Endothelial cell of umbilical vein (primary cell): ENCODE results near the gene ANP32B. TPM values are rescaled to one million over a fixed set of nuclear protein-coding genes. Genes with fewer than 3 reads are reported as not detected.

Source experiments
- BruUV-seq: library from RNA; stranded (reverse); fragments of 400-500 nt; replicated peaks from 2 replicates; lab custom pipeline; 2021; lab: Mats Ljungman, UMichigan
- CTCF ChIA-PET: fragments of 300-600, 350-600 bp; sonication (Branson Sonifier 250); formaldehyde crosslinking; loops from one replicate; lab custom pipeline; 2021; ENCODE audit warnings: antibody characterized with exemption, inconsistent platforms; lab: Charles Lee
- POLR2A ChIA-PET: fragments of 300-600, 350-600 bp; sonication (Branson Sonifier 250); formaldehyde crosslinking; loops from one replicate; lab custom pipeline; 2021; ENCODE audit warnings: antibody characterized with exemption, inconsistent platforms; lab: Charles Lee
- DNase-seq: peaks from one replicate; pipeline ENCODE4 v3.0.0-alpha.2; 2011; ENCODE audit warnings: low read depth, low spot score
- FAIRE-seq: peaks from 2 replicates; lab custom pipeline; 2011; peaks lifted over from hg19 to GRCh38; lab: Jason Lieb, UNC
- H2AFZ ChIP-seq: 2 replicates; pipeline ENCODE4 v1.6.0; 2012; ENCODE audit warnings: low read depth, low read length, control low read depth, inconsistent platforms
- H3K27ac ChIP-seq: 2 replicates; pipeline ENCODE4 v1.5.1; 2011; ENCODE audit warnings: low read depth, mild to moderate bottlenecking, control low read depth, low read length, moderate library complexity; ENCODE audit not compliant: insufficient read depth
- H3K27me3 ChIP-seq, 2 experiments: 2 replicates each; pipeline versions ENCODE4 v1.6.0 to v1.6.1; 2011; ENCODE audit warnings: low read length in 2 of 2, mixed read lengths in 1 of 2; ENCODE audit not compliant: control insufficient read depth in 2 of 2, insufficient read depth in 2 of 2
- H3K36me3 ChIP-seq, 2 experiments: 2 replicates in 1 of 2; 3 replicates in 1 of 2; pipeline ENCODE4 v1.5.1; 2011; ENCODE audit warnings: low read length in 2 of 2, mild to moderate bottlenecking in 1 of 2, moderate library complexity in 1 of 2; ENCODE audit not compliant: control insufficient read depth in 2 of 2, insufficient read depth in 2 of 2; ENCODE audit errors: extremely low read depth in 1 of 2
- H3K4me1 ChIP-seq: 3 replicates; pipeline ENCODE4 v1.5.1; 2011; ENCODE audit warnings: mild to moderate bottlenecking, low read length; ENCODE audit not compliant: control insufficient read depth, insufficient read depth; ENCODE audit errors: extremely low read depth
- H3K4me2 ChIP-seq: 2 replicates; pipeline ENCODE4 v1.6.1; 2011; ENCODE audit warnings: low read length, control low read depth, mixed read lengths; ENCODE audit not compliant: insufficient read depth
- H3K4me3 ChIP-seq, 3 experiments: fragments of 200-600 bp in 1 of 3; sonication (generic), shearing (Covaris generic) in 1 of 3; replicated peaks in 1 of 3; 2 replicates each; pipeline ENCODE4 v1.5.1; 2011 to 2016; ENCODE audit warnings: control low read depth in 3 of 3, low read length in 3 of 3, mild to moderate bottlenecking in 2 of 3, inconsistent platforms in 1 of 3, low read depth in 1 of 3, moderate library complexity in 1 of 3; ENCODE audit not compliant: insufficient read depth in 1 of 3
- H3K79me2 ChIP-seq: 2 replicates; pipeline ENCODE4 v1.6.0; 2012; ENCODE audit warnings: low read length, inconsistent platforms; ENCODE audit not compliant: control insufficient read depth, insufficient read depth
- H3K9ac ChIP-seq: replicated peaks from 2 replicates; pipeline ENCODE3; 2011; ENCODE audit warnings: low read length, control low read depth; ENCODE audit not compliant: insufficient read depth; ENCODE audit errors: extremely low read depth
- H3K9me1 ChIP-seq: replicated peaks from 3 replicates; pipeline ENCODE4 v1.6.0; 2011; ENCODE audit warnings: mild to moderate bottlenecking, low read length; ENCODE audit not compliant: control insufficient read depth, insufficient read depth; ENCODE audit errors: extremely low read depth
- H3K9me3 ChIP-seq: replicated peaks from 2 replicates; pipeline ENCODE4 v1.5.1; 2012; ENCODE audit warnings: low read length, inconsistent platforms; ENCODE audit not compliant: control insufficient read depth, insufficient read depth
- H4K20me1 ChIP-seq: replicated peaks from 2 replicates; pipeline ENCODE3; 2011; ENCODE audit warnings: mild to moderate bottlenecking, low read length; ENCODE audit not compliant: control insufficient read depth, insufficient read depth; ENCODE audit errors: extremely low read depth
- EZH2 ChIP-seq: IDR thresholded peaks from 2 replicates; pipeline ENCODE4 v1.6.1; 2012; ENCODE audit warnings: borderline replicate concordance, low read depth, mild to moderate bottlenecking, moderate library complexity, low read length, inconsistent platforms; ENCODE audit not compliant: severe bottlenecking
- FOS ChIP-seq: IDR thresholded peaks from 2 replicates; pipeline ENCODE4 v1.6.1; 2011; ENCODE audit warnings: mild to moderate bottlenecking, low read length, moderate library complexity, borderline replicate concordance; ENCODE audit not compliant: insufficient read depth
- GATA2 ChIP-seq: IDR thresholded peaks from 2 replicates; pipeline ENCODE4 v1.7.0; 2011; ENCODE audit warnings: low read depth, mild to moderate bottlenecking, moderate library complexity, mixed read lengths, low read length; ENCODE audit not compliant: insufficient read length, insufficient read depth
- JUN ChIP-seq: IDR thresholded peaks from 2 replicates; pipeline ENCODE4 v1.6.1; 2011; ENCODE audit warnings: borderline replicate concordance, low read depth; ENCODE audit not compliant: insufficient read length, insufficient read depth
- MYC ChIP-seq: IDR thresholded peaks from one replicate; pipeline ENCODE4 v1.6.1; 2011; ENCODE audit warnings: mild to moderate bottlenecking, low read depth, low read length
- POLR2A ChIP-seq: IDR thresholded peaks from 2 replicates; pipeline ENCODE4 v1.6.1; 2012; ENCODE audit warnings: low read depth, mild to moderate bottlenecking, control low read depth, low read length
- POLR2AphosphoS5 ChIP-seq: IDR thresholded peaks from 2 replicates; pipeline ENCODE4 v1.6.1; 2012; ENCODE audit warnings: low read depth, mild to moderate bottlenecking, control low read depth, low read length, moderate library complexity; ENCODE audit not compliant: insufficient read depth
- dilution Hi-C: fragments of 300-500 bp; cut with MboI; formaldehyde crosslinking; loops from one replicate; pipeline ENCODE4 v1.15.0; 2019; ENCODE audit warnings: low sequenced_read_pairs; ENCODE audit not compliant: extremely low pct_ligation_motif_present
- intact Hi-C: fragments of 100-400 bp; cut with micrococcal nuclease; formaldehyde crosslinking; loops from one replicate; pipeline ENCODE4 v1.10.0; 2022
- polyA plus RNA-seq, 4 experiments: library from polyadenylated mRNA; depleted of rRNA in 3 of 4; stranded (reverse) in 3 of 4; unstranded in 1 of 4; fragments of >200 nt; gene quantifications; 2 replicates each; pipeline versions ENCODE4 v1.2.1 to v1.2.3, GENCODE V29; 2011 to 2012; ENCODE audit warnings: missing spikeins in 1 of 4
- total RNA-seq: library from RNA; stranded (reverse); gene quantifications from 2 replicates; pipeline ENCODE4 v1.2.3, GENCODE V29; 2021
- TF ChIP-seq, protein P1 (sequence below), 2 donors: IDR thresholded peaks; 1 replicate in 1 of 2; 2 replicates in 1 of 2; pipeline ENCODE4 v1.5.1; 2011; ENCODE audit warnings: low read length in 2 of 2, mild to moderate bottlenecking in 2 of 2, moderate library complexity in 2 of 2, control low read depth in 1 of 2, inconsistent platforms in 1 of 2, low read depth in 1 of 2; ENCODE audit not compliant: insufficient read depth in 1 of 2; ENCODE audit errors: extremely low read depth in 1 of 2
- TF ChIP-seq, protein P2 (sequence below): IDR thresholded peaks from 2 replicates; pipeline ENCODE4 v1.6.1; 2011; ENCODE audit not compliant: insufficient read depth, insufficient read length

Gene ANP32B
- total and polyA plus RNA-seq, 2 donors (not counting 3 experiments of a cell fraction or from before 2014, with no cell fraction given): 13.9 to 173 TPM

DNA sequence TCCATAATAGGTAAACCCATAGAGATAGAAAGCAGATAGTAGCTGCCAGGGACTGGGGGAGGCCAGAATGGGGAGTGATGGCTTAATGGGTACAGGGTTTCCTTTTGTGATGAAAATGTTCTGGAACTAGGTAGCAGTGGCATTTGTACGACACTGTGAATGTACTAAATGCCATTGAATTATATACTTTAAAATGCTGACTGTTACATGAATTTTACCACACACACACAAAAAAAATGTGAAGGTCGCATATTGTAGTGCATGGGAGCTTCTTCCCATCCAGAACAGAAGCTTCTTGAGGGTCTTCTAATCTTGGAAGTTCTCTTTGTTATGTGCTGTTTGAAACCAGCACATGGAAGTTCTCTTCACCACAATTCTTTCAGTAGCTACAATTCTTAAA lies 19.9 kb upstream of the ANP32B start:
- H3K9me3 ChIP-seq: no peaks in the 10 kb centered on the region
- intact Hi-C loops: no loop called here
- BruUV-seq: no TSS peak

More for the DNA sequence above, 19.9 kb upstream of the ANP32B start:
- H3K9me1 ChIP-seq: no peaks in the 10 kb centered on the region
- no peaks in the 10 kb centered on the region for H4K20me1 ChIP-seq
- no peak overlapping the region for H3K4me3 ChIP-seq
- no peak for DNase-seq
- no peaks in the 10 kb centered on the region for H3K36me3 ChIP-seq
- peaks cover 11 to 22% of the 10 kb centered on the region in 2 experiments for H3K27me3 ChIP-seq
- TF ChIP-seq, protein P1, sequence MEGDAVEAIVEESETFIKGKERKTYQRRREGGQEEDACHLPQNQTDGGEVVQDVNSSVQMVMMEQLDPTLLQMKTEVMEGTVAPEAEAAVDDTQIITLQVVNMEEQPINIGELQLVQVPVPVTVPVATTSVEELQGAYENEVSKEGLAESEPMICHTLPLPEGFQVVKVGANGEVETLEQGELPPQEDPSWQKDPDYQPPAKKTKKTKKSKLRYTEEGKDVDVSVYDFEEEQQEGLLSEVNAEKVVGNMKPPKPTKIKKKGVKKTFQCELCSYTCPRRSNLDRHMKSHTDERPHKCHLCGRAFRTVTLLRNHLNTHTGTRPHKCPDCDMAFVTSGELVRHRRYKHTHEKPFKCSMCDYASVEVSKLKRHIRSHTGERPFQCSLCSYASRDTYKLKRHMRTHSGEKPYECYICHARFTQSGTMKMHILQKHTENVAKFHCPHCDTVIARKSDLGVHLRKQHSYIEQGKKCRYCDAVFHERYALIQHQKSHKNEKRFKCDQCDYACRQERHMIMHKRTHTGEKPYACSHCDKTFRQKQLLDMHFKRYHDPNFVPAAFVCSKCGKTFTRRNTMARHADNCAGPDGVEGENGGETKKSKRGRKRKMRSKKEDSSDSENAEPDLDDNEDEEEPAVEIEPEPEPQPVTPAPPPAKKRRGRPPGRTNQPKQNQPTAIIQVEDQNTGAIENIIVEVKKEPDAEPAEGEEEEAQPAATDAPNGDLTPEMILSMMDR (IDR thresholded peaks at IDR 0.05; ENCODE audit: extremely low read depth in 1 of 2, insufficient read depth in 1 of 2, low read depth in 1 of 2, low read length in 2 of 2): no peak
- TF ChIP-seq EZH2 (no peak), JUN (no peak), FOS (no peak), MYC (no peak), POLR2A (no peak), GATA2 (no peak), POLR2AphosphoS5 (no peak)
- TF ChIP-seq, protein P2, sequence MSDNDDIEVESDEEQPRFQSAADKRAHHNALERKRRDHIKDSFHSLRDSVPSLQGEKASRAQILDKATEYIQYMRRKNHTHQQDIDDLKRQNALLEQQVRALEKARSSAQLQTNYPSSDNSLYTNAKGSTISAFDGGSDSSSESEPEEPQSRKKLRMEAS: no peak
- ChIA-PET POLR2A (no interaction called here), CTCF (interaction anchor here (0.6 to 1.9 kb wide), 4 partner anchors 19 to 73 kb away, joined by 3 to 8 read pairs (median 4); partner anchors contain the start of gene ANP32B)
- no peaks in the 10 kb centered on the region for H3K79me2 ChIP-seq
- no peak overlapping the region for H3K4me2 ChIP-seq
- no peak overlapping the region for H3K27ac ChIP-seq
- H3K9ac ChIP-seq: no peak overlapping the region
- no peak for FAIRE-seq
- no peaks in the 10 kb centered on the region for H3K4me1 ChIP-seq
- dilution Hi-C loops: no loop called here
- no peak overlapping the region for H2AFZ ChIP-seq
